IMR-90 (cell line): ENCODE data around the gene ST8SIA2. TPM values are rescaled to one million over a fixed set of nuclear protein-coding genes. Genes with fewer than 3 reads are reported as not detected.

ENCODE experiments used
- ATAC-seq: fragments of 200-7000 bp; cut with Tn5 transposase; 2 replicates; pipeline ENCODE4 v1.9.1; 2020; ENCODE audit warnings: low read depth, mild to moderate bottlenecking, moderate library complexity
- BruUV-seq: library from RNA; stranded (reverse); fragments of 400-500 nt; replicated peaks from 2 replicates; lab custom pipeline; 2021; lab: Mats Ljungman, UMichigan
- CTCF ChIA-PET: fragments of 300-600 bp; formaldehyde crosslinking; extraction: SDS; loops from one replicate; lab custom pipeline; 2021; ENCODE audit warnings: antibody characterized with exemption; lab: Yijun Ruan, JAX
- POLR2A ChIA-PET: fragments of 300-600 bp; sonication (Branson Sonifier 250); formaldehyde crosslinking; loops from one replicate; lab custom pipeline; 2022; ENCODE audit warnings: antibody characterized with exemption; ENCODE audit not compliant: unreplicated experiment; lab: Charles Lee
- DNase-seq: peaks from one replicate; pipeline ENCODE4 v3.0.0; 2013
- H2AFZ ChIP-seq: replicated peaks from 2 replicates; pipeline ENCODE3; 2013; ENCODE audit warnings: low read length, mild to moderate bottlenecking; ENCODE audit not compliant: poor library complexity
- H2AK5ac ChIP-seq: 2 replicates; pipeline ENCODE4 v1.6.1; 2013; ENCODE audit warnings: low read depth, low read length, inconsistent platforms
- H2AK9ac ChIP-seq: replicated peaks from 2 replicates; pipeline ENCODE3; 2013; ENCODE audit warnings: mild to moderate bottlenecking, low read depth, low read length, moderate library complexity; ENCODE audit not compliant: poor library complexity
- H2BK120ac ChIP-seq: 2 replicates; pipeline ENCODE4 v1.6.1; 2013; ENCODE audit warnings: low read depth, low read length, inconsistent platforms
- H2BK15ac ChIP-seq: 3 replicates; pipeline ENCODE4 v1.6.1; 2013; ENCODE audit warnings: low read depth, low read length, inconsistent platforms
- H2BK20ac ChIP-seq: 2 replicates; pipeline ENCODE4 v1.6.1; 2013; ENCODE audit warnings: low read depth, mild to moderate bottlenecking, inconsistent platforms, low read length, moderate library complexity
- H2BK5ac ChIP-seq: 2 replicates; pipeline ENCODE4 v1.6.1; 2013; ENCODE audit warnings: mild to moderate bottlenecking, low read depth, low read length, inconsistent platforms; ENCODE audit not compliant: poor library complexity, severe bottlenecking
- H3K14ac ChIP-seq: replicated peaks from 2 replicates; pipeline ENCODE4 v1.6.1; 2013; ENCODE audit warnings: low read depth, low read length, inconsistent platforms
- H3K18ac ChIP-seq: 2 replicates; pipeline ENCODE4 v1.6.1; 2013; ENCODE audit warnings: low read depth, low read length, control low read depth
- H3K23ac ChIP-seq: 2 replicates; pipeline ENCODE4 v1.6.1; 2013; ENCODE audit warnings: low read depth, low read length, inconsistent platforms
- H3K27ac ChIP-seq: 2 replicates; pipeline ENCODE4 v1.5.1; 2013; ENCODE audit warnings: mild to moderate bottlenecking, control low read depth, low read length; ENCODE audit not compliant: insufficient read depth
- H3K27me3 ChIP-seq: 2 replicates; pipeline ENCODE4 v1.6.1; 2013; ENCODE audit warnings: low read length; ENCODE audit not compliant: control insufficient read depth, insufficient read depth
- H3K36me3 ChIP-seq: 2 replicates; pipeline ENCODE4 v1.6.1; 2013; ENCODE audit warnings: low read length, mixed read lengths; ENCODE audit not compliant: control insufficient read depth, insufficient read depth
- H3K4ac ChIP-seq: 2 replicates; pipeline ENCODE4 v1.6.1; 2013; ENCODE audit warnings: low read depth, low read length, inconsistent platforms
- H3K4me1 ChIP-seq: 2 replicates; pipeline ENCODE4 v1.6.1; 2013; ENCODE audit warnings: low read length, mixed read lengths; ENCODE audit not compliant: control insufficient read depth, insufficient read depth
- H3K4me2 ChIP-seq: 2 replicates; pipeline ENCODE4 v1.6.1; 2013; ENCODE audit warnings: low read depth, mild to moderate bottlenecking, control low read depth, low read length, moderate library complexity
- H3K4me3 ChIP-seq: 2 replicates; pipeline ENCODE4 v1.5.1; 2013; ENCODE audit warnings: low read depth, mild to moderate bottlenecking, control low read depth, low read length, moderate library complexity; ENCODE audit not compliant: insufficient read depth
- H3K56ac ChIP-seq: 2 replicates; pipeline ENCODE4 v1.6.1; 2013; ENCODE audit warnings: low read length, inconsistent platforms; ENCODE audit not compliant: insufficient read depth; ENCODE audit errors: extremely low read depth
- H3K79me1 ChIP-seq, 2 experiments: 2 replicates each; pipeline ENCODE4 v1.6.1; 2013; ENCODE audit warnings: low read length in 2 of 2, inconsistent platforms in 1 of 2, low read depth in 1 of 2
- H3K9ac ChIP-seq: 2 replicates; pipeline ENCODE4 v1.6.1; 2013; ENCODE audit warnings: low read depth, low read length, control low read depth
- H3K9me1 ChIP-seq: 2 replicates; pipeline ENCODE4 v1.6.1; 2013; ENCODE audit warnings: low read length, inconsistent platforms; ENCODE audit not compliant: insufficient read depth
- H3K9me3 ChIP-seq: 2 replicates; pipeline ENCODE4 v1.6.1; 2013; ENCODE audit warnings: low read length; ENCODE audit not compliant: control insufficient read depth, insufficient read depth
- H4K20me1 ChIP-seq: 2 replicates; pipeline ENCODE4 v1.6.1; 2013; ENCODE audit warnings: low read length, inconsistent platforms; ENCODE audit not compliant: insufficient read depth
- H4K5ac ChIP-seq: 2 replicates; pipeline ENCODE4 v1.6.1; 2013; ENCODE audit warnings: mild to moderate bottlenecking, low read depth, low read length, control low read depth
- H4K8ac ChIP-seq, 2 experiments: 2 replicates each; pipeline ENCODE4 v1.6.1; 2013; ENCODE audit warnings: low read depth in 2 of 2, low read length in 2 of 2, control low read depth in 1 of 2, inconsistent platforms in 1 of 2
- H4K91ac ChIP-seq: 2 replicates; pipeline ENCODE4 v1.6.1; 2013; ENCODE audit warnings: low read depth, low read length, inconsistent platforms; ENCODE audit not compliant: insufficient read depth
- BHLHE40 ChIP-seq: fragments of 150-350 bp; IDR thresholded peaks from 2 replicates; pipeline ENCODE4 v1.6.1; 2016; ENCODE audit warnings: mild to moderate bottlenecking, low read depth, low read length
- CEBPB ChIP-seq: IDR thresholded peaks from 2 replicates; pipeline ENCODE4 v1.6.1; 2012; ENCODE audit warnings: low read depth, low read length, improper control_type of control experiment
- CHD1 ChIP-seq: IDR thresholded peaks from 2 replicates; pipeline ENCODE4 v1.6.1; 2012; ENCODE audit warnings: low read depth, low read length, improper control_type of control experiment
- FOS ChIP-seq: fragments of 150-350 bp; IDR thresholded peaks from 2 replicates; pipeline ENCODE4 v1.6.1; 2016; ENCODE audit warnings: low read depth, low read length
- MAFK ChIP-seq: IDR thresholded peaks from 2 replicates; pipeline ENCODE4 v1.6.1; 2012; ENCODE audit warnings: low read depth, low read length, improper control_type of control experiment
- MAZ ChIP-seq: IDR thresholded peaks from 2 replicates; pipeline ENCODE4 v1.6.1; 2012; ENCODE audit warnings: low read depth, mild to moderate bottlenecking, low read length, improper control_type of control experiment, moderate library complexity, borderline replicate concordance
- MXI1 ChIP-seq: IDR thresholded peaks from 2 replicates; pipeline ENCODE4 v1.6.1; 2012; ENCODE audit warnings: low read depth, mild to moderate bottlenecking, low read length, moderate library complexity, borderline replicate concordance
- NFE2L2 ChIP-seq: fragments of 150-350 bp; IDR thresholded peaks from 2 replicates; pipeline ENCODE4 v1.6.1; 2016; ENCODE audit warnings: low read depth, mild to moderate bottlenecking, low read length
- POLR2A ChIP-seq: IDR thresholded peaks from 2 replicates; pipeline ENCODE4 v1.6.1; 2012; ENCODE audit warnings: mild to moderate bottlenecking, low read depth, low read length
- RAD21 ChIP-seq: IDR thresholded peaks from 2 replicates; pipeline ENCODE4 v1.6.1; 2012; ENCODE audit warnings: low read length, improper control_type of control experiment
- RCOR1 ChIP-seq: IDR thresholded peaks from 2 replicates; pipeline ENCODE4 v1.6.1; 2012; ENCODE audit warnings: mild to moderate bottlenecking, low read length, improper control_type of control experiment; ENCODE audit not compliant: insufficient replicate concordance
- RFX5 ChIP-seq: IDR thresholded peaks from 2 replicates; pipeline ENCODE4 v1.8.0; 2012; ENCODE audit warnings: low read depth, mild to moderate bottlenecking, low read length, moderate library complexity
- SMC3 ChIP-seq: fragments of 150-350 bp; IDR thresholded peaks from 2 replicates; pipeline ENCODE4 v1.6.1; 2016; ENCODE audit warnings: low read depth, mild to moderate bottlenecking, antibody characterized with exemption, low read length, moderate library complexity
- WGBS, 2 experiments: methylation state at CpG; one replicate each; pipeline versions ENCODE4 v1.1.5 to v1.1.7; 2013; ENCODE audit warnings: missing lambda C conversion rate in 2 of 2; ENCODE audit not compliant: insufficient read length in 1 of 2; ENCODE audit errors: extremely low coverage in 2 of 2; 5-methylcytosine and 5-hydroxymethylcytosine counted together
- dilution Hi-C: fragments of 300-500 bp; cut with HindIII; formaldehyde crosslinking; loops from one replicate; pipeline ENCODE4 v1.14.3; 2018; ENCODE audit warnings: low sequenced_read_pairs; ENCODE audit not compliant: unreplicated experiment
- in situ Hi-C: fragments of 300-500 bp; cut with MboI; formaldehyde crosslinking; loops from 3 replicates; pipeline ENCODE4 v1.14.3; 2019; ENCODE audit warnings: low sequenced_read_pairs, inconsistent platforms, mixed read lengths
- intact Hi-C: fragments of 100-400 bp; cut with micrococcal nuclease; formaldehyde crosslinking; loops from 2 replicates; pipeline ENCODE4 v1.10.0; 2022
- polyA plus RNA-seq, 3 experiments: library from polyadenylated mRNA; depleted of rRNA; stranded (reverse); fragments of >200 nt; gene quantifications; 2 replicates each; pipeline ENCODE4 v1.2.3, GENCODE V29; 2012; ENCODE audit warnings: low replicate concordance in 1 of 3
- total RNA-seq: library from RNA; depleted of rRNA; stranded (reverse); fragments of >200 nt; gene quantifications from 2 replicates; pipeline ENCODE4 v1.2.3, GENCODE V29; 2012
- TF ChIP-seq, protein P1 (sequence below): fragments of 150-350 bp; IDR thresholded peaks from 2 replicates; pipeline ENCODE4 v1.6.1; 2017; ENCODE audit warnings: mild to moderate bottlenecking, antibody characterized with exemption, low read length, low read depth
- TF ChIP-seq, protein P2 (sequence below): conservative IDR thresholded peaks from 2 replicates; pipeline ENCODE4 v1.5.1; 2012; ENCODE audit warnings: mild to moderate bottlenecking, low read depth, low read length, improper control_type of control experiment
- TF ChIP-seq, protein P3 (sequence below): fragments of 150-350 bp; IDR thresholded peaks from 2 replicates; pipeline ENCODE4 v1.6.1; 2016; ENCODE audit warnings: low read depth, mild to moderate bottlenecking, low read length, moderate library complexity, borderline replicate concordance

ST8SIA2 gene
- total and polyA plus RNA-seq, 2 of the 4 experiments (the other 2 are of a cell fraction) = not detected

DNA sequence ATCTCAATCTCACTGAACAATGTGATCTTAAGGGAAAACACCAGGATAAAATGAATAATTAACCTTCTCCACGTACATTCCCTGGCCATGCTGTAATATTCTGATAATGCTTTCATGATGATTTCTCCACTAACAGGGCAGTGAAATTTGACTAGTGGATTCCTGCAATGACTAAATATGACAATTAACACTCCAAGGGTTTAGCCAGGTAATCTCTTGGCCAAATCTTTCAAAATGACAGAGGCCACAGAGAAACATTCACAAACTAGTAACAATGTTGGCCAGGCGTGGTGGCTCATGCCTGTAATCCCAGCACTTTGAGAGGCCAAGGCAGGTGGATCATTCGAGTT lies 31.7 kb upstream of the ST8SIA2 start:
- no peaks in the 10 kb centered on the region for H3K79me1 ChIP-seq
- intact Hi-C loops (no loop called here), in situ Hi-C loops (no loop called here), dilution Hi-C loops (no loop called here)
- H2BK20ac ChIP-seq = no peak overlapping the region
- H3K4me1 ChIP-seq = no peaks in the 10 kb centered on the region
- H3K36me3 ChIP-seq = no peaks in the 10 kb centered on the region
- CTCF ChIA-PET = no interaction called here
- no peak overlapping the region for H3K4ac ChIP-seq
- no peak overlapping the region for H3K4me2 ChIP-seq
- H2AK5ac ChIP-seq = no peak overlapping the region
- no peak overlapping the region for H3K27ac ChIP-seq
- H3K14ac ChIP-seq = no peak overlapping the region
- POLR2A ChIA-PET = no interaction called here
- ATAC-seq (no peak), DNase-seq (no peak)
- no peak overlapping the region for H3K9ac ChIP-seq
- no CpG with 5 or more reads among the region's 3 CpGs for WGBS, 2 experiments
- TF ChIP-seq, protein P1, sequence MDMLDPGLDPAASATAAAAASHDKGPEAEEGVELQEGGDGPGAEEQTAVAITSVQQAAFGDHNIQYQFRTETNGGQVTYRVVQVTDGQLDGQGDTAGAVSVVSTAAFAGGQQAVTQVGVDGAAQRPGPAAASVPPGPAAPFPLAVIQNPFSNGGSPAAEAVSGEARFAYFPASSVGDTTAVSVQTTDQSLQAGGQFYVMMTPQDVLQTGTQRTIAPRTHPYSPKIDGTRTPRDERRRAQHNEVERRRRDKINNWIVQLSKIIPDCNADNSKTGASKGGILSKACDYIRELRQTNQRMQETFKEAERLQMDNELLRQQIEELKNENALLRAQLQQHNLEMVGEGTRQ = no peak
- TF ChIP-seq RAD21 = no peak
- no peak for TF ChIP-seq BHLHE40
- TF ChIP-seq, protein P2, sequence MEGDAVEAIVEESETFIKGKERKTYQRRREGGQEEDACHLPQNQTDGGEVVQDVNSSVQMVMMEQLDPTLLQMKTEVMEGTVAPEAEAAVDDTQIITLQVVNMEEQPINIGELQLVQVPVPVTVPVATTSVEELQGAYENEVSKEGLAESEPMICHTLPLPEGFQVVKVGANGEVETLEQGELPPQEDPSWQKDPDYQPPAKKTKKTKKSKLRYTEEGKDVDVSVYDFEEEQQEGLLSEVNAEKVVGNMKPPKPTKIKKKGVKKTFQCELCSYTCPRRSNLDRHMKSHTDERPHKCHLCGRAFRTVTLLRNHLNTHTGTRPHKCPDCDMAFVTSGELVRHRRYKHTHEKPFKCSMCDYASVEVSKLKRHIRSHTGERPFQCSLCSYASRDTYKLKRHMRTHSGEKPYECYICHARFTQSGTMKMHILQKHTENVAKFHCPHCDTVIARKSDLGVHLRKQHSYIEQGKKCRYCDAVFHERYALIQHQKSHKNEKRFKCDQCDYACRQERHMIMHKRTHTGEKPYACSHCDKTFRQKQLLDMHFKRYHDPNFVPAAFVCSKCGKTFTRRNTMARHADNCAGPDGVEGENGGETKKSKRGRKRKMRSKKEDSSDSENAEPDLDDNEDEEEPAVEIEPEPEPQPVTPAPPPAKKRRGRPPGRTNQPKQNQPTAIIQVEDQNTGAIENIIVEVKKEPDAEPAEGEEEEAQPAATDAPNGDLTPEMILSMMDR = no peak
- TF ChIP-seq SMC3 = no peak
- no peak for TF ChIP-seq NFE2L2
- TF ChIP-seq MXI1 = no peak
- TF ChIP-seq MAZ = no peak
- no peak for TF ChIP-seq CEBPB
- TF ChIP-seq, protein P3, sequence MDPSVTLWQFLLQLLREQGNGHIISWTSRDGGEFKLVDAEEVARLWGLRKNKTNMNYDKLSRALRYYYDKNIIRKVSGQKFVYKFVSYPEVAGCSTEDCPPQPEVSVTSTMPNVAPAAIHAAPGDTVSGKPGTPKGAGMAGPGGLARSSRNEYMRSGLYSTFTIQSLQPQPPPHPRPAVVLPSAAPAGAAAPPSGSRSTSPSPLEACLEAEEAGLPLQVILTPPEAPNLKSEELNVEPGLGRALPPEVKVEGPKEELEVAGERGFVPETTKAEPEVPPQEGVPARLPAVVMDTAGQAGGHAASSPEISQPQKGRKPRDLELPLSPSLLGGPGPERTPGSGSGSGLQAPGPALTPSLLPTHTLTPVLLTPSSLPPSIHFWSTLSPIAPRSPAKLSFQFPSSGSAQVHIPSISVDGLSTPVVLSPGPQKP = no peak
- TF ChIP-seq RFX5 = no peak
- no peak for TF ChIP-seq MAFK
- TF ChIP-seq FOS = no peak
- TF ChIP-seq POLR2A = no peak
- no peak for TF ChIP-seq RCOR1
- TF ChIP-seq CHD1 = no peak
- no peak overlapping the region for H3K23ac ChIP-seq
- no peaks in the 10 kb centered on the region for H3K9me1 ChIP-seq
- H4K91ac ChIP-seq = no peak overlapping the region
- BruUV-seq = no TSS peak
- no peak overlapping the region for H2AFZ ChIP-seq
- no peak overlapping the region for H3K56ac ChIP-seq
- no peak overlapping the region for H3K18ac ChIP-seq
- H2BK120ac ChIP-seq = no peak overlapping the region
- no peak overlapping the region for H2BK5ac ChIP-seq
- H3K4me3 ChIP-seq = no peak overlapping the region
- H4K8ac ChIP-seq = no peak overlapping the region
- no peak overlapping the region for H2AK9ac ChIP-seq
- no peak overlapping the region for H2BK15ac ChIP-seq
- H3K9me3 ChIP-seq = 0 out of 2 replicates have a peak, but pooled peaks cover 2% of the 10 kb centered on the region
- H4K20me1 ChIP-seq = no peaks in the 10 kb centered on the region
- H4K5ac ChIP-seq = no peak overlapping the region
- H3K27me3 ChIP-seq = no peaks in the 10 kb centered on the region
